Astrocyte (in vitro differentiated cells and primary cell): ENCODE measurements around the gene ATXN2L.

Experiments
- CTCF ChIP-seq: IDR thresholded peaks from 2 replicates; pipeline ENCODE4 v1.5.1; 2011; ENCODE audit warnings: low read depth, mild to moderate bottlenecking, inconsistent platforms, low read length, moderate library complexity; ENCODE audit not compliant: insufficient read depth
- EZH2 ChIP-seq: IDR thresholded peaks from 2 replicates; pipeline ENCODE4 v1.6.1; 2012; ENCODE audit warnings: mild to moderate bottlenecking, low read length, inconsistent platforms; ENCODE audit not compliant: insufficient read depth

- TF ChIP-seq EZH2 = no peak
- TF ChIP-seq CTCF = no peak
Measured at GRCh38 chr16:28880955-28881354, 58.2 kb downstream of the ATXN2L start.
